Measurements from ENCODE around the gene CBX6. TPM values are rescaled to one million over a fixed set of nuclear protein-coding genes. Genes with fewer than 3 reads are reported as not detected.
"Not testable (repeated sequence)": the region's sequence is repeated elsewhere in the genome, so short reads cannot be mapped to it uniquely, and the experiment has no call there.

The CBX6 gene
- total RNA-seq, 1 experiment from 2014 or later = 98.4 TPM

DNA sequence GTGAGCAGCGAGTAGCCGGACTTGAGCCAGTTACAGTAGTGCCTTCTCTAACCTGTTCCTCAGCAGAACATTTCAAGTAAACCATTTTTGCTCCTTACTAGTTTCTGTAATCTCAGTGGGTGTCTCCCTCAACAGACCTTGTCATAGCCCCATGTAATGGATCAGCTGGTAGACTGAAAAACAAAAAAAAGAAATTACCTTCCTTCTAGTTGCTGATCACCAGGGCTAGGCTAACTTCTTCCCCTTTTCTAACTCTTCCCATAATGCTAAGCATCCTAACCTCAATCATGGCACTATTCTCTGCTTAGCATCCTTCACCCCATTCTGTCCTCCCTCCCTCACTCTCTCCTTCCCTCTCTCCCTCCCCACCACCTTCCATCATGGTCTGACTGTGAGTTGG, 35.8 kb upstream of the CBX6 start:
- intact Hi-C loops (cut with micrococcal nuclease; ENCODE audit: unreplicated experiment) = no loop called here
- TF ChIP-seq TCF7L2 (IDR thresholded peaks at IDR 0.05; ENCODE audit: low read depth, low read length) = no peak
- TF ChIP-seq POLR2AphosphoS5 (IDR thresholded peaks at IDR 0.05; ENCODE audit: low read depth, low read length) = no peak
- no peak for TF ChIP-seq SIN3A (IDR thresholded peaks at IDR 0.05; ENCODE audit: borderline replicate concordance, insufficient read depth, low read depth, low read length)
- TF ChIP-seq, protein P1, sequence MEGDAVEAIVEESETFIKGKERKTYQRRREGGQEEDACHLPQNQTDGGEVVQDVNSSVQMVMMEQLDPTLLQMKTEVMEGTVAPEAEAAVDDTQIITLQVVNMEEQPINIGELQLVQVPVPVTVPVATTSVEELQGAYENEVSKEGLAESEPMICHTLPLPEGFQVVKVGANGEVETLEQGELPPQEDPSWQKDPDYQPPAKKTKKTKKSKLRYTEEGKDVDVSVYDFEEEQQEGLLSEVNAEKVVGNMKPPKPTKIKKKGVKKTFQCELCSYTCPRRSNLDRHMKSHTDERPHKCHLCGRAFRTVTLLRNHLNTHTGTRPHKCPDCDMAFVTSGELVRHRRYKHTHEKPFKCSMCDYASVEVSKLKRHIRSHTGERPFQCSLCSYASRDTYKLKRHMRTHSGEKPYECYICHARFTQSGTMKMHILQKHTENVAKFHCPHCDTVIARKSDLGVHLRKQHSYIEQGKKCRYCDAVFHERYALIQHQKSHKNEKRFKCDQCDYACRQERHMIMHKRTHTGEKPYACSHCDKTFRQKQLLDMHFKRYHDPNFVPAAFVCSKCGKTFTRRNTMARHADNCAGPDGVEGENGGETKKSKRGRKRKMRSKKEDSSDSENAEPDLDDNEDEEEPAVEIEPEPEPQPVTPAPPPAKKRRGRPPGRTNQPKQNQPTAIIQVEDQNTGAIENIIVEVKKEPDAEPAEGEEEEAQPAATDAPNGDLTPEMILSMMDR (IDR thresholded peaks at IDR 0.05) = no peak
- no peak for TF ChIP-seq REST (IDR thresholded peaks at IDR 0.05; ENCODE audit: insufficient read depth in 1 of 2, low read depth in 2 of 2, low read length in 1 of 2)
- ChIA-PET CTCF (no interaction called here), POLR2A (no interaction called here)
- Histone ChIP-seq H3K4me3 (ENCODE audit: low read depth in 2 of 2, low read length in 2 of 2) (no peak overlapping the region), H3K36me3 (ENCODE audit: control insufficient read depth, insufficient read depth, low read length) (no peaks in the 10 kb centered on the region), H3K9me3 (ENCODE audit: control insufficient read depth, insufficient read depth, low read depth, low read length) (peaks cover 7% of the 10 kb centered on the region; the same call in 1 of the 2 replicates), H3K27me3 (ENCODE audit: control insufficient read depth, insufficient read depth, low read length) (no peaks in the 10 kb centered on the region), H3K27ac (ENCODE audit: low read length) (no peak overlapping the region), H3K4me1 (ENCODE audit: control insufficient read depth, insufficient read depth, low read length) (no peaks in the 10 kb centered on the region)
- ATAC-seq (no peak), DNase-seq (ENCODE audit: low read depth, low spot score) (no peak)
- BruUV-seq (replicated peaks) = no TSS peak
- in situ Hi-C loops (cut with HindIII; ENCODE audit: low pct_unique_long_range_greater_than_20kb, low sequenced_read_pairs) = no loop called here

- H3K27ac ChIP-seq (ENCODE audit: low read length) = no peak overlapping the region
- H3K4me3 ChIP-seq (ENCODE audit: low read depth in 2 of 2, low read length in 2 of 2) = no peak overlapping the region
- POLR2A ChIA-PET = no interaction called here
- intact Hi-C loops (cut with micrococcal nuclease; ENCODE audit: unreplicated experiment) = no loop called here
- no peak for ATAC-seq
- H3K36me3 ChIP-seq (ENCODE audit: control insufficient read depth, insufficient read depth, low read length) = no peaks in the 10 kb centered on the region
- no peaks in the 10 kb centered on the region for H3K27me3 ChIP-seq (ENCODE audit: control insufficient read depth, insufficient read depth, low read length)
- no TSS peak for BruUV-seq (replicated peaks)
- H3K4me1 ChIP-seq (ENCODE audit: control insufficient read depth, insufficient read depth, low read length) = no peaks in the 10 kb centered on the region
- in situ Hi-C loops (cut with HindIII; ENCODE audit: low pct_unique_long_range_greater_than_20kb, low sequenced_read_pairs) = no loop called here
- CTCF ChIA-PET = no interaction called here
- DNase-seq (ENCODE audit: low read depth, low spot score) = no peak
- TF ChIP-seq POLR2AphosphoS5 (IDR thresholded peaks at IDR 0.05; ENCODE audit: low read depth, low read length) = no peak
- TF ChIP-seq REST (IDR thresholded peaks at IDR 0.05; ENCODE audit: insufficient read depth in 1 of 2, low read depth in 2 of 2, low read length in 1 of 2) = no peak
- TF ChIP-seq SIN3A (IDR thresholded peaks at IDR 0.05; ENCODE audit: borderline replicate concordance, insufficient read depth, low read depth, low read length) = no peak
- TF ChIP-seq, protein P1 (IDR thresholded peaks at IDR 0.05) = no peak
- TF ChIP-seq TCF7L2 (IDR thresholded peaks at IDR 0.05; ENCODE audit: low read depth, low read length) = no peak
- peaks cover 7% of the 10 kb centered on the region; the same call in 1 of the 2 replicates for H3K9me3 ChIP-seq (ENCODE audit: control insufficient read depth, insufficient read depth, low read depth, low read length)
Observed at GRCh38 chr22:38906052-38906451, 34.0 kb upstream of the CBX6 start.

DNA sequence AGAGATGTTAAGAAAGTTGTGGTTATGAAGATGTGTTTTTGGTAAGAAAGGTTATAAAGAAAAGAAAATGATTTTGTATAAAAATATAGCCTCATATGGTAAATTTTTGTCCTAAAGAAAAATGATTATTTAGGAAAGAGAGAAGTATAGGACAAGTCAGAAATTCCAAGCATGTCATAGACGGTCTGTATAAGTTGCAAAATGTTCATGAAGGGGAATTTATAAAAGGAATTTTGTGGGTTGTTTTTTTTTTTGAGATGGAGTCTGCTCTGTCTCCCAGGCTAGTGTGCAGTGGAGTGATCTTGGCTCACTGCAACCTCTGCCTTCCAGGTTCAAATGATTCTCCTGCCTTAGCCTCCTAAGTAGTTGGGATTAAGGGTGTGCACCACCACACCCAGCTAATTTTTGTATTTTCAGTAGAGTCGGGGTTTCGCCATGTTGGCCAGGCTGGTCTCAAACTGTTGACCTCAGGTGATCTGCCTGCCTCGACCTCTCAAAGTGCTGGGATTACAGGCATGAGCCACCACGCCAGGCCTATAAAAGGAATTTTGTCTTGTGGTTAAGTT, 32.1 kb upstream of the CBX6 start:
- ATAC-seq; H3K4me1 ChIP-seq (ENCODE audit: control insufficient read depth, insufficient read depth, low read length); H3K36me3 ChIP-seq (ENCODE audit: control insufficient read depth, insufficient read depth, low read length); in situ Hi-C loops (cut with HindIII; ENCODE audit: low pct_unique_long_range_greater_than_20kb, low sequenced_read_pairs); H3K27ac ChIP-seq (ENCODE audit: low read length); H3K27me3 ChIP-seq (ENCODE audit: control insufficient read depth, insufficient read depth, low read length); intact Hi-C loops (cut with micrococcal nuclease; ENCODE audit: unreplicated experiment); H3K4me3 ChIP-seq (ENCODE audit: low read depth in 2 of 2, low read length in 2 of 2); CTCF ChIA-PET; DNase-seq (ENCODE audit: low read depth, low spot score); BruUV-seq (replicated peaks); POLR2A ChIA-PET; H3K9me3 ChIP-seq (ENCODE audit: control insufficient read depth, insufficient read depth, low read depth, low read length): not testable (repeated sequence)
